Left hindlimb (tissue), 1 donor: Measurements from ENCODE around the gene DAPK2.
"Not testable (repeated sequence)": the region's sequence is repeated elsewhere in the genome, so short reads cannot be mapped to it uniquely, and the experiment has no call there.

Experiments used
- DNase-seq: peaks from one replicate; pipeline ENCODE4 v3.0.0-alpha.2; 2018

The DAPK2 gene

GRCh38 chr15:63970621-63971426 is 75.5 kb downstream of the DAPK2 start:
- DNase-seq = no peak

- DNase-seq = no peak
Measured at GRCh38 chr15:63969652-63970421, 76.4 kb downstream of the DAPK2 start.

GRCh38 chr15:63968700-63969099 is 77.6 kb downstream of the DAPK2 start:
- no peak for DNase-seq

GRCh38 chr15:63968122-63968524 is 78.2 kb downstream of the DAPK2 start:
- DNase-seq = no peak

- DNase-seq = no peak
Measured at GRCh38 chr15:63967616-63968015, 78.7 kb downstream of the DAPK2 start.

GRCh38 chr15:63962947-63963721 is 83.2 kb downstream of the DAPK2 start:
- DNase-seq = not testable (repeated sequence)

GRCh38 chr15:63953524-63953923 is 92.8 kb downstream of the DAPK2 start:
- no peak for DNase-seq

- no peak for DNase-seq
Measured at GRCh38 chr15:63950911-63951481, 95.3 kb downstream of the DAPK2 start.

- no peak for DNase-seq
Measured at GRCh38 chr15:63948971-63949370, 97.3 kb downstream of the DAPK2 start.

GRCh38 chr15:63948436-63948835 is 97.8 kb downstream of the DAPK2 start:
- DNase-seq = no peak

GRCh38 chr15:63947228-63947627 is 99.1 kb downstream of the DAPK2 start:
- no peak for DNase-seq

- DNase-seq = no peak
Measured at GRCh38 chr15:63946524-63947065, 99.7 kb downstream of the DAPK2 start.

- DNase-seq = no peak
Measured at GRCh38 chr15:63945838-63946298, 100.4 kb downstream of the DAPK2 start.

GRCh38 chr15:63945007-63945788 is 101.1 kb downstream of the DAPK2 start:
- peak; percentile 55 for DNase-seq

- no peak for DNase-seq
Measured at GRCh38 chr15:63944681-63944955, 101.7 kb downstream of the DAPK2 start.

GRCh38 chr15:63943829-63944680 is 102.2 kb downstream of the DAPK2 start:
- DNase-seq = no peak

GRCh38 chr15:63942486-63943365 is 103.6 kb downstream of the DAPK2 start:
- DNase-seq = no peak

GRCh38 chr15:63941698-63942465 is 104.4 kb downstream of the DAPK2 start:
- no peak for DNase-seq

- DNase-seq = no peak
Measured at GRCh38 chr15:63940966-63941620, 105.2 kb downstream of the DAPK2 start.
